Measurements from ENCODE around the gene ETFA.

ETFA gene

DNA sequence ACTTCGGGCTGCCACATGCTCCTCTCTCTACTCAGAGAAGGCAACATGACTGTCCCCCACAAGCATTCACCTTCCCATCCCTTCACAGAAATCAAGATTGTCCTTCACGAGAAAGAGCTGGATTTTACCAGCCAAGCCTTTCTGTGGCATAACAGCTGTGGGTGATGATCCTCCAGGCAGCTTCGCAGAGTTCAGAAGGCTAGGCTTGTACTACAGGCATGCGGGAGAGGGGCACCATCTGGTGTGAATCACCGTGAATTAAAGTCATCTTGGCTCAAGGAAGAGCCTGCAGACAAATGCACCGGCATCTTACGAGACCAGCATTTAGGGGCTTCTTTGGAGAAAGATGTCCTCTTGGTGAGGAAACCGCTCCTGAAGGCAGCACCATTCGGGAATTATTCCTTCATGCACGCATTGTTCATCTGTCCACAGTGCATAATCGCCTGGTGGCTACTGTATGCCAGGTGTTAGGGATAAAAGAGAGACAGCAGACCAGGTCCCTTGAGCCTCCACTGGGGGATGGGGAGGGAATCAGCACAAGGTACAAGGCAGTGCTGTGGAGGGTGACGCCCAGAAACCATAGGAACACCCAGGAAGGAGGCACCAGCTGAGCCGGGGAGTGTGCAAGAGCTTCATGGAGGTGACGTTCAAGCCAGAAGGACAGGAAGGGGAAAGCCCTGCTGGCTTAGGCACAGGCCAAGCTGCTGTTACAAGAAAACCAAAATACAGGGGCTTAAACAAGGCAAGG lies 142.9 kb downstream of the ETFA start:
- no peak for DNase-seq

DNA sequence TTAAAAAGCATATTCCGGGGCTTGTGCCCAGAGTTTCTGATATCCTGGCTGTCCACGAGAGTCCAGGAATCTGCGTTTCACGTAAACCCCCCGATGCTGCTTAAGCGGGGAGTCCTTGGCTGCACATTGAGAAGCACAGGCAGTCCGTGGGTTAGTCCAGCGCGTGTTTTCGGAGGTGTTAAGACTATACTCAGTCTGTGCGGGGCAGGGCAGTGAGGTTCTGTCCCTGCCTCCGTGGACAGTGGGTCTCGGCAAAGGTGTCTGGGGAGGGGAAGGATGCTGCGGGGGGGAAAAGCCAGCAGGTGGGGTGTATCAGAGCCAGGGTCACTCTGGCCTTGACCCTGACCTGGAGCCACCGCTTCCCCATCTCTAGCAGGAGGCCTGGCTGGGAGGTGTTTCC lies 145.3 kb downstream of the ETFA start:
- DNase-seq: no peak
